Right ventricle myocardium superior (tissue), 1 donor: Measurements from ENCODE around the gene KRT7. TPM values are rescaled to one million over a fixed set of nuclear protein-coding genes. Genes with fewer than 3 reads are reported as not detected.

Experiments used
- ATAC-seq: fragments of 200-7000 bp; cut with Tn5 transposase; one replicate; pipeline ENCODE4 v1.9.1; 2020; ENCODE audit warnings: mild to moderate bottlenecking; ENCODE audit not compliant: poor library complexity
- DNase-seq: peaks from one replicate; pipeline ENCODE4 v3.0.0-alpha.2; 2020
- intact Hi-C: fragments of 100-400 bp; cut with DNase I; formaldehyde crosslinking; loops from one replicate; pipeline ENCODE4 v1.11.2; 2022
- total RNA-seq: library from RNA; stranded (reverse); fragmentation: NEBNext Ultra II Directional; extraction: Animal tissue kit (Norgen Biotek cat#: 25700); gene quantifications from one replicate; pipeline ENCODE4 v1.2.1, GENCODE V29; 2021
- donor health status: DM: no; HTN: yes; CAD: no; lungs with severe emphysema.

The KRT7 gene
- total RNA-seq, 1 donor from 2014 or later: 0.59 TPM

DNA sequence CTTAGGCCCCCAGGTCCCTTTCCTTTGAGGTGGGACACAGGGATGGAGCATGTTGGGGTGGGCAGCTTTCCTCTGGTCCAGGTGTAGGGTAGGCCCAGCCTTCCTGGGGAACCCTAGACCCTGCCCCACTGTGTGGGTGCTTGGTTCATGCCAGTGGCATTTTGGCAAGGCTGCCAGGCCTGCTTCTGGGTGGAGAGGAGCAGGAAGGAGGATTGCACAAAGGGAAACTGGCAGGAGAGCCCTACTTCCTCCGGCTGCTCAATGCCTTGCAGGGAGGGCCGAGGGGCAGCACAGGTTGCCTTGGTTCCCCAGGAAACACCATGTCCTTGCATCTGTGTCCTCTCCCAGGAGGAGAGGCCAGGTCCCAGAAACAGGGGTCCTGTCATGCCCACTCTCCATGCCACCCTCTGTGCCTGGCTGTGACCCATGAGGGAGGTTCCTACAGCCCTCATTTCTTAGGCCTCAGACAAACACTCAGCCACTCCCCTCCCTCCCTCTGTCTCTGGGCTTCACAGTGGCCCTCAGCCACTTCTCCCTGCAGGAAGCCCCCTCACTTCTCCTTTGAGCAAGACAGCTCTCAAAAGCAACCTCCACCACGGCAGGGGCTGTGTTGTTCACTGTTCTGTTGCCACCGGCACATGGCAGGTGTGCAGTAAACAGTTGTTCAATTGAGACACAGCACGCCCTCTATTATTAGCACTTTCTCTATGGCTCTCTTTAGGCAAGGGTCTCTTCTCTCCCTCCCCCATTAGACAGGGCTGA is 34.4 kb upstream of the KRT7 start:
- peak; percentile 61 for DNase-seq
- ATAC-seq: peak; percentile 46
- intact Hi-C loops: no loop called here

DNA sequence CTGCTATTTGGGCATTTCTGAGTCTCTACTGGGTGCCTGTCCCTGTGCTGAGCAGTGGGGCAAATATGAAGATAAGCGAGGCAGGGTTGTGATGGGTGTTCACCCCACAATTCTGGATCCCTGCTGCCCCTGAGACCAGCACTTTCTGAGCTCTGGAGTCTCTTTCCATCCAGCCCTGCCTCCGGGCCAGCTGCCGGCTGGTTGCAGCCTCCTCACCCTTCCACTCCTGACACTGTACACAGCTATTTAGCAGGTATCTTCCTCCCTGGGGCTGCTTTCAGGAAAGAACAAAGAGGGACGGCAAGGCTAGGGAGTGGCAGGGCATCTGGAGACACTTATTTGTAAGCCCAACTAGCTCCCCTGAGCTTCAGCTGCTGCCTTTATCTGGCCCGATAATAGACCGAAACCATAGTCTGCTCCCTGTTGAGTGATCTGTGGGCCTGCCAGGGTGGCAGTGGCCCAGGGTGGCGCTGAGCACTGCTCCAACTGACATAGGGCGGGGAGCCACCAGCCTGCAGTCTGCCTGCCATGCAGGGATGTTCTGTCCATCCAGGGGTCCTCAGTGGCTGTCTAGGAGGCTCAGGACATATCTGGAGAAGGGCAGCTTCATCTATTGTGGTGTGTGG is 33.6 kb upstream of the KRT7 start:
- intact Hi-C loops: no loop called here
- ATAC-seq (peak; percentile 81), DNase-seq (peak; percentile 71)

DNA sequence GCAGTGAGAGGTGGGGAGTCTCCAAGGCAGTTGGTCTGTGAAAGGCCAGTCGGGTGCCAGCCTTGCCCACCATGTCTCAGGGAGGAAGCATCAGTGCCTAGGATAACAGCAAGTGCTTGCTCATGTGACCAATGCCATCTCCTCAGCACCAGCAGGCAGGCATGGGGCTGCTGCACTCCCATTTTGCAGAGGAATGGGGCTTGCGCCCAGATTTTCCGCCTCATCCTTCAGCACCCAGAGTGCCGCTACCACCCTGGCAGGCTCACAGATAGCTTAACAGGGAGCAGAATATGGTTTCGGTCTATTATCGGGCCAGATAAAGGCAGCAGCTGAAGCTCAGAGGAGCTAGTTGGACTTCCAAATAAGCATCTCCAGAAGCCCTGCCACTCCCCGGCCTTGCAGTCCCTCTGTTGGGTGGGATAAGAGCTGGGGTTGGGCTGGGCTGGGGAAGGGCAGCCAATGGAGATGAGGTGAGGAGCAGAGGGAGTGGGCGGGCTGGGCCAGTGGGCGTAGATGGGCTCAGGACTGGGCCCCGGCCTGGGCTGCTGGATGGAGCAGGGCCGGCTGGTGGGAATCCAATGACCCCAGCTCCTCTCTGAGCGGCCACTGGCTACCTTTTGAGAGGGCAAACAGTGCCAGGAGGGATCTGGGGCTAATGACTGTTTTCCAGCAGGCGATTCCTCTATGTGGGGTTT is 32.8 kb upstream of the KRT7 start:
- peak; percentile 22 for DNase-seq
- ATAC-seq: no peak
- intact Hi-C loops: no loop called here

DNA sequence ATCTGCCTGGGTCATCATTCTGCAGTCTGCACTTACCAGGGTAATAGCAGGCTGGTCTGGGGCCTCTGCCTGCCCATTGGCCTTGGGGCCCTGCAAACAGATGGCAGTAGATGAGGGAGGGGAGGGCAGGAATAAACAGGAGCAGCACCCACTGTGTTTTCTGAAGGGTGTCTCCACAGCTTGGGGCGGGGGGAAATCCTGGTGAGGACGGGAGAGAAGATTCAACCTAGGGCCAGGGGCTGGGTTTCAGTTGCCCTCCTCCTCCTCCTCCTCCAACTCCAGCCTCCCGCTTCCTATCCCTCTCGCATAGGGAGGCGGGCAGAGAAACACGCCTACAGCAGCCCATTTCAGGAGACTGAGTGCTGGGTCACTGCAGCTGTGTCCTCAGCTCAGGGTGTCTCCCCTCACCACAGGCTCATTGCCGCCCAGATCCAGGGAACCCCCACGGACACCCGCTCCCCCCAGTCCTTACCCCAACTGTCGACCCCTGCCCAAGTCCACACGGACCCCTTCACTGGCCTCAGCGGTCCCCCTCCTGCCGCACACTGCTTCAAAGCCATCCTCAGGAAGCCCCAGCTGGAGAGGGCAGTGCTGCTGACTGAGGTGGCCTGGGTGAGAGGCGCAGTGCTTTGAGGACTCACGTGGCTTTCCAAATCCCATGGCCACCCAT is 32.1 kb upstream of the KRT7 start:
- DNase-seq (peak; percentile 26), ATAC-seq (no peak)
- intact Hi-C loops: no loop called here

DNA sequence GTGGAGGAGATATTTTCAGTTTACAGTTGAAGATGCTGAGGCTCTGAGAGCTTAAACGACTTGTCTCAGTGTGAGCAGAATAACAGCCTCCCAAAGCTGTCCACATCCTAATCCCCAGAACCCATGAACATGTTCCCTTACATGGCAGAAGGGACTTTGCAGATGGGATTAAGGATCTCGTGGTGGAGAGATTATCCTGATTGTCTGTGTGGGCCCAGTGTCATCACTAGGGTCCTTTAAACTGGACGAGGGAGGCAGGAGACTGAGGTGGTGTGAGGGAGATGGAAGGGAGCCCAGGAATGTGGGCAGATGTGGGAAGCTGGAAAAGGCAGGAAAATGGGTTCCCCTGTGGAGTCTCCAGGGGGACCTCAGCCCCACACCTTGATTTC is 31.6 kb upstream of the KRT7 start:
- no peak for ATAC-seq
- intact Hi-C loops: no loop called here
- peak; percentile 8 for DNase-seq

DNA sequence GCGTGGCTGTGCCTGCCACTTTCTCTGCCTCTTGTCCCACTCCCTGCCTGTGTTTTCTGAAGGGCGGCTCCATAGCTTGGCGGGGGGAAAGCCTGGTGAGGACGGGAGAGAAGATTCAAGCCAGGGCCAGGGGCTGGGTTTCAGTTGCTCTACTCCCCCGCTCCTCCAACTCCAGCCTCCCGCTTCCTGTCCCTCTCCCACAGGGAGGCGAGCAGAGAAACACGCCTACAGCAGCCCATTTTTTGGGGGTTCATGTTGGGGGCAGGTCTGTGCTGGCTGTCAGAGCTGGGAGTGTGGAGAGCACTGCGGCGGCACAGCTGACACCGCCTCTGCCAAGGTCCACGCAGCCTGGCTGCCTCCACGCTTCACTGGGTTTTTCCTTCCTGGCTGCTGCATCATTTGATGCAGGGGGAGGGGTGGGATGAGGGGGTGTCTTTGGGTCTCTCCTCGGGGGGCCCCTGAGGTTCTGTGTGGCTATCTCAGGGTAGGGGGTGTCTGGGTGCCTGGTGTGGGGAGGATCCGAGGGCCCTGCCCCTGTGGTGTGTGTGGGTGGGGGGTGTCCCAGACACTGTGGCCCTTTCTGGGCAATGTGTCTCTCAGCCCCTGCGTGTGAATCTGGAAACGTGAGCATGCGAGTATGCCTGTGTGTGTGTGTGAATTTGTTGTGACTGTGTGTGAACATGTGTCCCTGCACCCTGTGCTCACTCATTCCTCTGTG is 30.5 kb upstream of the KRT7 start:
- DNase-seq (peak; percentile 35), ATAC-seq (no peak)
- intact Hi-C loops: no loop called here

DNA sequence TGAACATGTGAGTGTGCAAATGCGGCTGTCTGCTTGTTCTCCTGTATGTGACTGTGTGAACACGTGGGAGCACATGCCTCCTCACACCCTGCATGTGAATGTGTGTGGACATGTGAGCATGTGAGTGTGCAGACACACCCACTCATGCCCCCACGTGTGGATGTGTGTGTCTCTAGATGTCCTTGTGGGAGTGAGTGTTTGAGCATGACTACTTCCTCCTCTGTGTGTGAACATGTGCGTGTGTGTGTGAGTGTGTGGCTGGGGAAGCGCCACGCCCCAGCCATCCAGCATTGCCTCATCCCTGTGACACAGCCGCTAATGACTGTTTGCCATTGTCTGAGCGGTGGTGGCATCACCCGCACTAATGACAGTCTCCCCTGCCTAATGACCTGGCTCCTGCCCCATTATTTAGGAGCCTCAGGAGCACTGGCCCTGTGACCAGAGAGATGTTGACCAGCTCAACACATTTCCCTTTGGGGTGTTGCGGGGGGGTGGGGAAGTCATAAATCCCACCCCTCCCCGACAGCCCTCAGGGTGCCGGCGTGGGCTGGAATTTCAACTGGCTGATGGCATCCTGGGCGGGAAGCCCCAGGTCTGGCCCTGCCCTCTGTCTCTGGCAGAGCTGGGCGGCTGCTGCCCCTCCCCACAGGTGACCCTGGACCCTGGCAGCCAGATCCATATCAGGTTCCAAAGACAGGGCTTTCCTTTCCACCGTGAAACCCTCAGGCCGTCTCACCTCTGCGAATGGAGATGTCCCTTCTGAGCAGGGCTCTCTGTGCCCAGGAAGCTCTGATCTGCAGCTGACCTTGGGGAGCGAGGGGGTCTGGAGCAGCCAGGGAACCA is 29.7 kb upstream of the KRT7 start:
- ATAC-seq (peak; percentile 8), DNase-seq (peak; percentile 69)
- intact Hi-C loops: no loop called here

DNA sequence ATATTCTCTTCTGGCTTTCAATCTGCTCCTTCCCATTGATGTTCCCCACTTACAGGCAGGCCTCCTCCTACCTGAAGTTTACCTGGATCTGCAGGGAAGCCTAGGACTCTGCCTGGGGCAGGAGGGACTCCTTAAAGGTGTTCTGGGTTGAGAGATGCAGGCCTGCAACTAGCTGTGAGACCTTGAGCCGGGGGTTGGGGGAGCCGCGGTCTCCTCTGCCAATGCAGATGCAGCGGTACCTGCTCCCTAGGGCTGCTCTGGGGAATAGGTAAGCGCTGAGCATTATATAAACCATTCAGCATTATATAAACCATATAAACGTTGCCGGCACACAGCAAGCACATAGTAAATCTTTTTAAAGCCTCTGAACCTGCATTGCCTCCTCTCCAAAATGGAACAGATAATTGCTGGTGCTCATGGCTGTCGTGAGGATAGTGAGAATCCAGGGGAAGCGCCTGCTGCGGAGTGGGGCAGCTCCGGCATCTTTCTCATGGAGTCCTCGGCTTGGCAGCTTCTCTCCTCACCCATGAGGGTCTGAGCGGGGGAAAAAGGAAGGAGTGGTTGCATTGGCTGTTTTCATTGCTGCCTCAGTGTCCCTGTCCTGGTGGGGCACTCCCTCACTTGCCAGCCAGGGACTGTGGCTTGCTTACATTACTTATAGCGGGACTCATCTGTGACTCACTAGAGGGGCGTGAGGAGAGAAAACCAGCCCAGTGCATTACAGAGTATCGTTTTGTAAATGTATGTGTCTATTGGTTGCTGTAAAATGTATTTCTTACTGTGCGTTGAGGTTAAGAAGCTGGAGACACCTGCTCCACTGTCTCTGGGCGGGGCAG is 28.7 kb upstream of the KRT7 start:
- peak; percentile 34 for DNase-seq
- intact Hi-C loops: no loop called here
- no peak for ATAC-seq

DNA sequence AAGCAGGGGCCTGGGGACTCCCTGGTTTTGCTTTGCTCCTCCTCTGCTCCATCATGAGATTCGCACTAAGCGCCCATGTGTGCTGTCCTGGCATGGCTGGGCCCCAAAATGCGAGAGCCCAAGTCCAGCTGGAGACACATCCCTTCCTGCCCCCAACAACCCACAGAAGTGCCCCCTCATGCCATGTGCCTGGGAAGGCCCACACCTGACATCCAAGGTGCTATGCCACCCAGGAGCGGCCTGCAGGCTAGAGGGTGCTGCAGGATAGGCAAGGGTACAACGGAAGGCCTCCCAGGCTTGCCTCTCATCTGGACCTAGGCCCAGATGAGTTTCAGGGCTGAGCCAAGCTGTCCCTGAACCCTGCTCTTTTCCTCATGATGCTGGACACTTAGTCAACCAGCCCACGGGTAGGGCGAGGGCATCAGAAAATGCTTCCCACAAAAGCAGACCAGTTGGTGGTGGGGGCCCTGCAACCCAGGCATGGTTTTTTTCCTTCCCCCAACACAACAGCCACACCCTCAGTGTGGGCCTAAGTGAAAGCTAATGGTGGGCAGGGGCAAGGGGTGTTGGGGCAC is 28.0 kb upstream of the KRT7 start:
- intact Hi-C loops: no loop called here
- DNase-seq (peak; percentile 16), ATAC-seq (no peak)

DNA sequence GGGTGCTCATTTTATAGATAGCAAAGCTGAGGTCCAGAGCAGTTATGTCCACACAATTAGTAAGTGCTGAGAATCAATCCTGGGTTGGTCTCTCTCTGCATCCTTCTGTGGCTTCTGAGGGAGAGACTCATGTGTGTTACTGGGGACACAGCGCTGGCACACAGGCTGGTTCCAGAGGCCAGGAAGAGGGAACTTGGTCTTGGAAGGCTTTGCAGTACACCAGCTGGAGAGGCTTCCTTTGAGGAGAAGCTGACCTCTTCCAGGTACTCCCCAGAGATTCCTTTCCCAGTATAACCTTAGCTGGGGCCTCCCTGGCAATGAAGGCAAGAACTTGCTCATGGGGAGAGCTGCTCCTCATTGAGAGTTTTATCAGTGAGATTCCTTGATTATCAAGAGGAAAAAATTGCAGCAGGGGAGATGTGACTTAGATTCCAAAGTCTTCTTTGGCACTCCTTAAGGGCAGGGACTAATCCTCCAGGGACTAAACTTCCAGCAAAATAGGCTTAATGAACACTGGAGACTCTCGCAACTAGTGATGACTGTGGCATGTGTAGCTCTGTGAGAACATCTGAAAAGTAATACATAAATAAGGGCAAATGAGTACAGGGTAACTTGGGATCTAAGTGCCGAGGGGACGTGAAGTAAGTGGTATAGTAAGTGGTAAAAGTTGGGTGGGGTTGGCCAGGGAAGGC is 27.3 kb upstream of the KRT7 start:
- intact Hi-C loops: no loop called here
- DNase-seq: peak; percentile 23
- no peak for ATAC-seq

DNA sequence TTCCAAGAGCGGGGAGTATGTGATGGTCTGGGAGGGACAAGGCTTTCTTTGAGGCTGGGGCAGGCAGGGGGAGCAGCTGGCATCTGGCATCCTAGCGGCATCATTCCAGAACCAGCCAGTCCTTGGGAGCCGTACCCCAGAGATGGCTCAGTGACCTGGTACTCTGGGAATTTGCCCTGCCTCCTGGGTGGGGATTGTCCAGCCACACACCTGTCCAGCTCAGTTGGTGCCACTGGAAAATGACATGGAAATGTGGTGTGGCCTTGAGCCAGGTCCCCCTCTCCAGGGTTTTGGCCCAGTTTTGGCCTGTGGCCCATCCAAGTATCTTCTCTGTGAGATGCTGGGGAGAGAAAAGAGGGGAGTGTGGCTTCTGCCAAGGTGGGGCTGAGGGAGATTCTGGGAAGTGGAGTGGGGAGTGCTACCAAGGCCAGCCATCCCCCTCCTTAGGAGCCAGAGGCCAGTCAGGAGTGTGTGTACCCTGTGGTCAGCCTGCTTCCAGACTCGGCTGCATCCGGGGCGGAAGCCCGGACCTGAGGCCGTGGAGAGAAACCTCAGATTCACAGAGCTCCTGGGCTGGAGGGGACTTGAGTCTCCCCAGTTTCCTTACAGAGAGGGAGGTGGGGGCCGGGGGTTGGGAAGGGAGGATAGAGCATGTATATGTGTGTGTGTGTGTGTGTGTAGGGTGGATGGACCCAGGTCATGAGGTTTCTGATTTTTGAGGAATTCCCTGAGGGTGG is 26.6 kb upstream of the KRT7 start:
- DNase-seq (peak; percentile 17), ATAC-seq (no peak)
- intact Hi-C loops: no loop called here

DNA sequence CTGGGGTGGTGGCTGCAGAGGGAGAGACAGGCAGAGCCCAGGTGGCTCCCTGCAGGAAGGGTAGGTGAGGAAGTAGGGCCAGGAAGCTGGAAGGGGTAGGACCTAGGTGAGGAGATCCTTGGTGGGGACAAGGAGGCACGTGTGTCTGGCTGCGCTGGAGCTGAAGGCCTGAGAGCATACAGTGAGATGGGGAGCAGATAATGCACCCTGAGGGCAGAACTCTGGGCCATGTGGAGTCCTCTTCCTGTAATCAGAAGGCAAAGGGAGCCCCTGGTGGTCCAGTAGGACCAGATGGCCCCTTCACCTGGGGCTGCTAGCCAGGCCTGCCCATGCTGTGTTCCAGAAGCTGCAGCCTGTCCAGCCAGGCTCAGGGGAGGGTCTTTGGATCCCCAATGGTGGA is 25.9 kb upstream of the KRT7 start:
- intact Hi-C loops: no loop called here
- ATAC-seq (no peak), DNase-seq (no peak)

DNA sequence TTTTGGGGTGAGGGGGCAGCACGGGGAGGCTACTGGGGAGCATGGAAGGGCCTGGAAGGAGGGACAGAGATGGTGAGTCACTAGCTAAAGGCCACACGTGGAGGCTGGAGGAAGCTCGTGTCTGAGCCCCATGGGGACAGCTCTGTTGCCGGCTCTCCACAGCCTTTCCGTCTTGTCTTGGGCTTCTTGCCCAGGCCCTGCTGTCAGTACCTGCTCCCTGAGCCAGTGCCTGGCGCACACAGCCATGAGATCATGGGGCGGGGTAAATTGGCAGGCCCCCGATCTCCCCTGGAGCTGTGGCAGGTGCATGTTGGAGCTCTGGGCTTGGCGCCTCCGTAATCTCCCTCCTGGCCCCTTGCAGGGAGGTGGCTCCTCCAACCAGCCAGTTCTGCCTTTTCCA is 25.1 kb upstream of the KRT7 start:
- DNase-seq (peak; percentile 78), ATAC-seq (peak; percentile 83)
- intact Hi-C loops: no loop called here

DNA sequence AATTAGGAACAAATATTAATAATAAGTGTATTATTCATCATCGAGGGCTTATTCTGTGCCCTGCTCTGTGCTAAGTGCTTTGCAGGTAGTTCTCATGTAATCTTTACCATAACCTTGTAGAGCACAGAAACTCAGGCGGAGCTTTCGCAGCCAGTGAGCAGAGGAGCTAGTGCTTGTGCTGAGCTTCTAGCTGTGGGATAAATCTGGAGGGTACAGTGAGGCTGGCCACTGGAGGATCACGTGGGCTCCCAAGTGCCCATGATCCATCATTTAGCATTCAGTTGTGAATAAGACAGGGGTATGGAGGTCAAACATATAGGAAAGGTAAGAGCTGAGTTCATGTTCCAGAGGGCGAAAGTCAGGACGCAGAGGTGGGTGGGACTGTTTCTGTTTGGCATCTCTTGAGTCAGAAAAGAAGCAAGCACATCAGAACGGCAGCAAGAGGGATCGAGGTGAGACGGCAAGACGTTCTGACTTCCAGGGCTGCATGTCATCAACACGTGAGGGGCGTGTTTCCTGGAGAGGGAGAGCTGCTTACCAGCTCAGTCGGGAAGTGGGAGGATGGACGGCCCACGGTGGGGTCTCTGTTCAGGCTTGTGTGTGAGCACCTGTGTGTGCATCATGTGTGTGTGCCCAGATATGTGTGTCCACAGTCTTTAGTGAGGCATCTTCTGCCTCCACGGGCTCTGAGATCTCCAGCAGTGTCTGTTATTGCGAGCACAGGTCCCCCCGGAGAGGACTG is 24.4 kb upstream of the KRT7 start:
- intact Hi-C loops: no loop called here
- DNase-seq: peak; percentile 22
- ATAC-seq: no peak

DNA sequence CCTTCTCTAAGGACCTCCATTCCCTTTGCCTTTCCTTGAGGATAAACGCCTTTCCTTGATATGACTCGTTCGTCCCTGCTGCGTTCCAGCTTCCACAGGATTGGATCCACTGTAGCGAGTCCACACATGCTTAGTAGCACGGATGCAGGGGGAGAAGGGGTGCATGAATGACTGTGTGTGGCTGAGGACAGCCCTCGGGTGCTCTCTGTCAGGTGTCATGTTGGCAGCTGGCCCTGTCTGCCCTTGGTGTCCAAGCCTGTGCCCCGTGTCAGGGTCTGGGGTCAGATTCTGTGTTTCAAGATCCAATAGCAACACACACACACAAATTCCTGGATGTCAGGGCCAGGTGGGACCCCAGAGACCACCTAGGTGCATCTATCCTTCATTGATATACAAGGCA is 23.7 kb upstream of the KRT7 start:
- DNase-seq (peak; percentile 38), ATAC-seq (no peak)
- intact Hi-C loops: no loop called here
